Right renal pelvis (tissue), 4 donors: ENCODE measurements around the gene GPR22. TPM values are rescaled to one million over a fixed set of nuclear protein-coding genes. Genes with fewer than 3 reads are reported as not detected.

Experiments
- polyA plus RNA-seq, 4 donors: library from polyadenylated mRNA; unstranded; fragments of 120-200 nt; gene quantifications; one replicate each; pipeline ENCODE4 v1.2.1, GENCODE V29; 2013; ENCODE audit not compliant: insufficient read length in 4 of 4

The GPR22 gene
- polyA plus RNA-seq, 4 donors, result 0.07 to 0.48 (median 0.28) TPM

Other genes starting within 250 kb of the GPR22 start
- gene COG5, start 93.9 kb downstream of the GPR22 start, polyA plus RNA-seq, result 10 to 100 TPM; 27.3 to 39.2 (median 36.4) TPM
- gene DUS4L, start 93.9 kb downstream of the GPR22 start, polyA plus RNA-seq, result 10 to 100 TPM; 13.5 to 19.5 (median 17.9) TPM
- 10 to 100 TPM; 47.8 to 73.1 (median 61.8) TPM for gene BCAP29, start 110.2 kb downstream of the GPR22 start, polyA plus RNA-seq
- gene SLC26A4, start 190.8 kb downstream of the GPR22 start, polyA plus RNA-seq, result 1 to 10 TPM; 2.6 to 7.9 (median 3.4) TPM